AG04450 (cell line): ENCODE measurements around the gene RTN3. TPM values are rescaled to one million over a fixed set of nuclear protein-coding genes. Genes with fewer than 3 reads are reported as not detected.

Source experiments
- CTCF ChIA-PET: fragments of 300-600, 350-600 bp; formaldehyde crosslinking; extraction: SDS; loops from one replicate; lab custom pipeline; 2022; ENCODE audit warnings: antibody characterized with exemption, inconsistent platforms; lab: Charles Lee
- POLR2A ChIA-PET: fragments of 350-600 bp; formaldehyde crosslinking; extraction: SDS; loops from one replicate; lab custom pipeline; 2021; ENCODE audit warnings: antibody characterized with exemption, inconsistent platforms; lab: Yijun Ruan, JAX
- DNase-seq: peaks from one replicate; pipeline ENCODE4 v3.0.0-alpha.2; 2011; ENCODE audit warnings: low read depth, low spot score
- H3K27ac ChIP-seq: one replicate; pipeline ENCODE4 v1.5.1; 2012; ENCODE audit warnings: low read depth, low read length, control low read depth
- H3K27me3 ChIP-seq: one replicate; pipeline ENCODE4 v1.6.0; 2012; ENCODE audit warnings: low read length; ENCODE audit not compliant: control insufficient read depth, insufficient read depth
- H3K4me3 ChIP-seq: 2 replicates; pipeline ENCODE4 v1.5.1; 2011; ENCODE audit warnings: mild to moderate bottlenecking, low read depth, low read length, control low read depth
- H3K9me3 ChIP-seq: 2 replicates; pipeline ENCODE4 v1.5.1; 2012; ENCODE audit warnings: low read length; ENCODE audit not compliant: control insufficient read depth, insufficient read depth
- polyA plus RNA-seq: library from polyadenylated mRNA; depleted of rRNA; stranded (reverse); fragments of >200 nt; gene quantifications from 2 replicates; pipeline ENCODE4 v1.2.3, GENCODE V29; 2011
- TF ChIP-seq, protein P1 (sequence below): IDR thresholded peaks from 2 replicates; pipeline ENCODE4 v1.5.1; 2011; ENCODE audit warnings: low read depth, low read length, control low read depth, inconsistent platforms

Gene RTN3
- polyA plus RNA-seq, 1 experiment = 213 TPM

DNA sequence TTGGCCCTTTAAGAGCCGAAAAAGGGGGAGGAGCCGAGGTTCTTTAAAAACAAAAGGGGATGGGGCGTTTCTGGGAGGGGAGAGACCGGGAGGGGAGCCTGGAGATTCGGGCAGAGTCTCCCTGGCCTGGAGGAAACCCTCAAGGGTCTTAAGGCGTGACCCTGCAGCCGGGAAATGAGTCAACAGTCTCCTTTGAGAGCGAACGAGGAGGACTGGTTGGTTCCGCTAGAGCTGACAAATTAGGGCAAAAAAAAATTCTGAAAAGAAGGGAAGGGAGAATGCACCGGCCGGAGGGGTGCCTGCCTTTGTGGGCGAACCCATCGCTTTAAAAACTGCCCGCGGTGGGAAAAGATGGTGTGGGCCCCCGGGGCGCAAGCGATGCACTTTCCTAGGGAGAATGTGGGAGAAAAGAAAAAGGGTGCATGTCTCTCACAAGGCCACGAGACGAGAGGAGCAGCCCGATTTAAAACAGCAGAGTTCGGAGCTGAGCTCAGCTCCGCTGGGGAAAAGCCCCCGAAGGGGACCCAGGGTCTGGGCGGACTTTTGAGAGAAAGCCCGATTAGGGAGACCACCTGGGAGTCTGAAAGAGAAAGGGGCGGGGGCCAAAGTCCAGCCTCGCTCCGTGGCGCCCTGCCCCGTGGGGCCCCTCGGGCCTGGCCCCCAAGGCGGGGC is 86.4 kb downstream of the RTN3 start:
- DNase-seq = peak; percentile 37
- peak overlapping the region; percentile 80 for H3K4me3 ChIP-seq
- peak overlapping the region; percentile 65 for H3K27ac ChIP-seq
- H3K9me3 ChIP-seq = no peaks in the 10 kb centered on the region
- POLR2A ChIA-PET = no interaction called here
- CTCF ChIA-PET = interaction anchor here (0.5 to 1.8 kb wide), 14 partner anchors 29 to 189 kb away, joined by 3 to 13 read pairs (median 4); partner anchors contain the start of gene MARK2
- H3K27me3 ChIP-seq = no peaks in the 10 kb centered on the region
- TF ChIP-seq, protein P1, sequence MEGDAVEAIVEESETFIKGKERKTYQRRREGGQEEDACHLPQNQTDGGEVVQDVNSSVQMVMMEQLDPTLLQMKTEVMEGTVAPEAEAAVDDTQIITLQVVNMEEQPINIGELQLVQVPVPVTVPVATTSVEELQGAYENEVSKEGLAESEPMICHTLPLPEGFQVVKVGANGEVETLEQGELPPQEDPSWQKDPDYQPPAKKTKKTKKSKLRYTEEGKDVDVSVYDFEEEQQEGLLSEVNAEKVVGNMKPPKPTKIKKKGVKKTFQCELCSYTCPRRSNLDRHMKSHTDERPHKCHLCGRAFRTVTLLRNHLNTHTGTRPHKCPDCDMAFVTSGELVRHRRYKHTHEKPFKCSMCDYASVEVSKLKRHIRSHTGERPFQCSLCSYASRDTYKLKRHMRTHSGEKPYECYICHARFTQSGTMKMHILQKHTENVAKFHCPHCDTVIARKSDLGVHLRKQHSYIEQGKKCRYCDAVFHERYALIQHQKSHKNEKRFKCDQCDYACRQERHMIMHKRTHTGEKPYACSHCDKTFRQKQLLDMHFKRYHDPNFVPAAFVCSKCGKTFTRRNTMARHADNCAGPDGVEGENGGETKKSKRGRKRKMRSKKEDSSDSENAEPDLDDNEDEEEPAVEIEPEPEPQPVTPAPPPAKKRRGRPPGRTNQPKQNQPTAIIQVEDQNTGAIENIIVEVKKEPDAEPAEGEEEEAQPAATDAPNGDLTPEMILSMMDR = no peak

DNA sequence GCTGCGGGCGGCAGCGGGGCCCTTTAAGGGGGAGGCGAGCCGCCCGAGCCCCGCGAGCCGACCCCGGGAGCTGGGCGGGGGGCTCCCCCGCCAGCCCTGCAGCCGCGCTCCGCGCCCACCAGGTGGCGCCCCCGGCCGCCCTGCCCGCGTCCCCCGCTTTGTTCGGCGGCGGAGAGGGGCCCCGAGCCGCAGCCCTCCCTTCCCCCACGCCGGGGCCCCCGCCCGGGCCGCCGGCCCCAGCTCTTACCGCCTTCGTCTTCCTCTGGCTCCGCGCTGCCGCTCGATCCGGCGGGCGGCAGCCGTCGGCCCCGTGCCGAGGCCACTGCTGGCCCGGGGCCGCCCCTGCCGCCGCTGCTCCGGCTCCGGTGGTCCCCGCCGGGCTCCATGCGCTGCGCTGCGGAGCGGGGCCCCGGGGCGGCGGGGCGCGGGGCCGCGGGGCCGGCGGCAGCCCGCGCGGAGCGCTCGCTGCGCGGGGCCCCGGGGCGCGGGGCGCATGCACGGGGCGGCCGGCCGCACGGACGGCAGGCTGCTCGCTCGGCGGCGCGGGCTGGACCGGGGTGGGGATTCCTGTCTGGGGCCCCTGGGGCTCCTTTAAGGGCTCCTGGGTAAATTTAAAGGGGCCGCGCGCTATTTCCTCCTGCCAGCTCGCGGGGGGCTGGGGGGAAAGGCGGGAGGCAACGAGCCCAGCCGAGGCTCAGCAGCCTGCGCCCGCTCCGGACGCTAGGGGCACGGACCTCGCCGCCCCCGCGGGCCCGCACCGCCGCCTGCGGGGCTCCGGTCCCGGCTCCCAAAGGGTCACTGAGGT is 87.1 kb downstream of the RTN3 start, which contains the start of gene ZFTA:
Gene ZFTA, minus strand, starts transcription at position 539 of the 805 bp plus-strand sequence. Its CDS starts 153 bp downstream, at position 386.
- TF ChIP-seq, protein P1 = peak; percentile 41; the same call in 1 of the 2 replicates
- DNase-seq = no peak
- no peaks in the 10 kb centered on the region for H3K9me3 ChIP-seq
- ChIA-PET CTCF (interaction anchor here (0.6 to 1.8 kb wide), 12 partner anchors 30 to 189 kb away, joined by 3 to 11 read pairs (median 4); no protein-coding TSS in a partner anchor), POLR2A (interaction anchor here (0.6 to 1.5 kb wide), 5 partner anchors 34 to 147 kb away, joined by 3 to 5 read pairs (median 3); partner anchors contain the start of gene MARK2)
- H3K27ac ChIP-seq = peak within 1 kb of the TSS; percentile 65
- no peaks in the 10 kb centered on the region for H3K27me3 ChIP-seq
- peak within 1 kb of the TSS; percentile 80 for H3K4me3 ChIP-seq

DNA sequence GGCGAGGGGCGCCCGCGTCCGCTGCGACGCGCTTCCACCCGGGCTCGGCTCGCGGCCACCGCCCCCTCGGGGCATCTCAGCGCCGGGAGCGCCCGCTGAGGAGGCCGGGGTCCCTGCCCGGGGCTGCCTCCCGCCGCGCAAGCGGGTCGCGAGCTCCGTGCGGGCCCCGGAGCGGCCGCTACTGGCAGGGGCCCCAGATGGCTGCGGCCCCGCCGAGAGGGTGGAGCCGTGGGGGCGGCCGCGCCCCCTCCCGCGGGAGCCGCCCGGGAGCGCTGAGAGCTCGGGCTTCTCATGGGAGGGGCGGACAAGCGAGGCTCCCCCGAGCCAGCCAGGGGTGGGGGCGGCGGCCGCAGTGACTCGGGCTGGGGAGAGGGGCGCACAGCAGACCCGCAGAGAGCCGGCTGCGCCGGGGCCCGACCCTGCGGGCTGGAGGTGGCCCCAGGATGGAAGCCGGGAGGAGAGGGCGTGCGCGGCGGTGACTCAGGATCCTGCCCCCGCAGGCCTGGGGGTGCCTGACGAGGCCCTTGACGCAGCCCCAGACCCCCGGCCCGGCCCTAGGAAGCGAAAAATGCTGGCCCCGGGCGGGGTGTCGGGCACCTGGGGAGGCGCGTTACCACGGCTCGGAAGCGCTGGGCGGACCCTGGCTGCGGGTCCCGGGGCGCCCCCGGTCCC is 87.9 kb downstream of the RTN3 start:
- ChIA-PET CTCF (interaction anchor here (0.6 to 1.8 kb wide), 5 partner anchors 68 to 378 kb away, joined by 3 to 9 read pairs (median 4); partner anchors contain the start of gene MARK2), POLR2A (interaction anchor here (0.6 to 1.5 kb wide), 5 partner anchors 34 to 147 kb away, joined by 3 to 5 read pairs (median 3); partner anchors contain the start of gene MARK2)
- H3K27ac ChIP-seq = no peak overlapping the region
- DNase-seq = no peak
- no peaks in the 10 kb centered on the region for H3K27me3 ChIP-seq
- TF ChIP-seq, protein P1 = no peak
- no peaks in the 10 kb centered on the region for H3K9me3 ChIP-seq
- H3K4me3 ChIP-seq = peak overlapping the region; percentile 80

DNA sequence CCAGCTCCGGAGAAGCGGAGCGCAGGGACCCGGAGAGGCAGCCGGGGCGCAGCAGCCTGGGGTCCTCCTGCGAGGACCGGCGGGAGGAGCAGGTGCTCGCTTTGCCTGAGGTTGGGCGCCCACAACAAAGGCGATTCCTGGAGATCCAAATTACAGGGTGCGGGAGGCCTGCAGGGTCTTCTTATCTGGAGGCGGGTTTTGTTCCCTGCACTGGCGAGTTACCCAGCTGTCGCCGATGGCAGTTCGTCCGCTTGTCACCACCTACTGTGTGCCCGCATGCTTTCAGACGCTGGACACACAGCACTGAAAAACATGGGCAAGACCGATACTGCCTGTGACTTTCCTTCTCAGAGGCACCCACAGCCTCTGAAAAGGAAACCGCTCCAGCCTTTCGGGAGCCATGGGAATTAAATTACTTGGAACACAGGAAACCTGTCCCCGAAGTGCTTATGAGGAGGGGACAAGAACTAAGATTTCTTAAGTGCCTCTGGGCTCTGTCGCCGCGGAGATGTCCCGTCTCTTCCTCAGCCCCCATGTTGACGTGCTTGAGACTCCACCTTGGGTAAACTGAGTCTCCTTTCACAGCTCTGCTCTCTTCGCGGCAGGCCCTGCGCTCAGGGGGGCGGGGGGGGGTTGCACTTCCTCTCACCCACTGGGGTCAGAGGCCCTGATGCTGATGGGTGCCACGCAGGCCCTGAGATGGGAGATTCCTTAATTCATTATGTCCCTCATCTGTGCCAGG is 88.6 kb downstream of the RTN3 start:
- H3K27ac ChIP-seq = no peak overlapping the region
- TF ChIP-seq, protein P1 = no peak
- H3K4me3 ChIP-seq = peak overlapping the region; percentile 80
- no peaks in the 10 kb centered on the region for H3K27me3 ChIP-seq
- DNase-seq = no peak
- H3K9me3 ChIP-seq = no peaks in the 10 kb centered on the region
- CTCF ChIA-PET = interaction anchor here (0.6 to 1.1 kb wide), 4 partner anchors 68 to 378 kb away, joined by 3 to 5 read pairs (median 4); partner anchors contain the start of gene MARK2
- POLR2A ChIA-PET = interaction anchor here (0.8 to 1.5 kb wide), 4 partner anchors 33 to 176 kb away, joined by 3 to 5 read pairs (median 4); partner anchors contain the start of gene MARK2
